Measurements from ENCODE around the gene FKBP14.
A peak's percentile ranks its signal among the peaks of the same experiment; 100 is the strongest.

The FKBP14 gene

DNA sequence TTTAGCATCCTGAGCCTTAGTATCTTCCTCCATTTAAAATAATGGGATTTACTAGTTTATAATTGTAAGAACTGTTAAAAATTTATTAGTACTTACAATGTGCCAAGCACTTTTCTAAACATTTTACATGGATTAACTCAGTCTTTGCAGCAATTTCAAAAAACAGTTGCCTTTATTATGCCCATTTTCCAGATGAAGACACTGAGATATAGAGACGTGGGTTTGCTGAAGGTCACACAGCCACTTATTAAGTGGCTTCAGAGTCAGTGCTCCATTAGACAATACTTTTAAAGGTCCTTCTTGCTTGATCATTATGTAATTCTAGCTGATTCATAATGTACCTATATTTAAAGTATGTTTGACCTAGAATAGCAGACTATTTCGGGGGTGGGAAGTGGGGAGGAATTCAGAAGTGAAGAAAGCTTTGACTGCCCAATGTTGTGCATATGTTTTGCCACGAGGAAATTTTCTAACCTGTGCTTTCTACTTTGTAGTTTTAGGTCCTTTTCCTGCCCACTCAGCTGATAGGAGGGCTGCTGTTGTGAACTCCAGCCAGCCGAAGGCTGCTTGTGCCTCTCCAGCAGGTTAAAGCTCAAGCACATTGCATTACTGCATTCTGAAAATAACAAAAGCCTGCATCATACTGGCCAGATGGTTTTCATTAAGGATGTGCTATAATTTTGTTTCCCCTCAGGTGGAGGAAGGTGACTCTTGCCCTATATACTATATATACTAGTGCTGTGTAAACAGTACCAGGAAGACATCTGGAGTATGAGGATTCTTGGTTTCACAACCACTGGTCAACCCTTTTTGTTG is 6.0 kb upstream of the FKBP14 start:
- DNase-seq, result no peak

DNA sequence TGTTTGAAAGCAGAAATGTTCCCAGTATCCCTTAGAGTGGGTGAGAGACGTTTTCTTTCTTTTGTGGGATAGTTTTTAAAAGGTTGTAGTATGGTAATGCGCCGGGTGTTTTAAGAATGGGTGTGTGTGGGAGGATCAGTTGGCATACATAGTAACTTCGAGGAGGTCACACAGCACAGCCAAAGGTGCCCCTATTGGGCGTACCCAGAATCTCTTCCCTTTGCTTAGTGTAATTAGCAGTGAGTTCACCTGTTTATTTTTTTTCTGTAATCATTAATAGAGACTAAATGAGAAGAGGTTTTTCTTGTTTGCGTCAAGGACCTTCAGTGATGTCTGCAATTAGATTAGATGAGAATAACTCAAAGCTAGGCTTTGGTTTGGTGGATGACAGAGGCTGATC is 3.2 kb upstream of the FKBP14 start:
- DNase-seq, result no peak

DNA sequence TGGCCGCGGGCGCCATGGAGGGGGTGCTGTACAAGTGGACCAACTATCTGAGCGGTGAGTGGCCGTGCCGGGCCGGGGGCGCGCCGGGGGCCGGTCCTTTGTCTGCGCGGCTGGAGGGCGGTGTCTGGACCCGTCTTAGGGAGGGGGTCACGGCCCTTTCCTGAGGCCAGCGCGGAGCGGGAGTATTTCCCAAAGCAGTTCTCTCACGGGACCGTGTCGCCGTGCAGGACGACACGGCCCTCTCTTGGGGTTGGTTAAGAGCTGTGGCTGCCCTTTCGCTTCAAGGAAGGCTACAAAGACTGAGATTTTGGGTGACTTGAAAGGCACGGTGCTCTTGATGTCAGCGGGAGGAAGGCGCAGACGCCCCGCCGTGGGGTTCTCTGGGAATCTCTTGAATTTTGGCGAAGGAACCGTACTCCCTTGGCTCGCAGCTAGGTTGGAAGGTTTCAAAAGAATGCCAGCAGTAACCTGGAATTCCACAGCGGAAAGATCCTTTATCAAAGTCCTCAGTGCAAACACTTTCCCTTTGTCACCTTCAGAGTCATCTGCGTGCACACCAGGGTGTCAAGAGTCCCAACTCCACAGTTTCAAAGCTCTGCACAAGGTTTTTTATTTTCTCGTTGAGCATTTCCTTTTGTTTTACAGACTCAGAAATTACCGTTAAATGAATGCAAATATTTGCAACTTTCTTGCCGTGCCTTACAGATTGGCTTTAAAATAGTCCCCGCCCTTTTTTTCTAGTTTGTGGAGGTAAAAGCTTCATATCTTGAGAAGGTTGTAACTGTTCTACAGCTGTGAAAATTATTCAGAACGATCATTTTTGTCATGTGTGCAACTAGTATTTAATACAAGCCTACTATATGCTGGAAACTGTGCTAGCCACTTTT is 2.5 kb upstream of the FKBP14 start:
- peak; percentile 45 for DNase-seq

DNA sequence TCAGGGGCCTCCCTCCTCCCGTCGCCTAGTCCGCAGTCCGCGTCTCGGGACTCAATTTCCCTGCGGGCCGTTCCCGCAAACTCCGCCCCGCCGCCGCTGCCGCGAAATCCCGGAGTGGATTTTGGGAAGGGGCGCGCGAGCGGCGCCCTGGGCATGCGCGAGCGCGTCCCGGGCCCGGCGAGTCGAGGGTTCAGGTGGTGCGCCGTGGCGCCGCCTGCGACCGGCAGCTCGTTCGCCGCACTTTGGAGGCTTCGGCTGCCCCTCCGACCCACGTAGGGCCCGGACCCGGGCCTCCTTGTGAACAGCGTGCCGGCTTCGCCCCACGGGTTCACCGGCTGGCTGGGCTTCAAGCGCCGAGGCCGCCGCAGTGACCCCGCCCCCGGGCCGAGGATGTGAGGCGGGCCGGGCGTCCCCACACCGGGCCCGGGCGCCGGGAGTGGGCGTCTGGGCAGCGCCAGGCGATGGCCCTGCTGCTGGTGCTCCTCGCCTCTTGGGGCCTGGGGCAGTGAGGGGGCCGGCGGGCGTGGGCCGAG is 1.8 kb upstream of the FKBP14 start, which contains the start of gene PLEKHA8:
PLEKHA8 (plus strand) TSS at position 197 of the 533 bp plus-strand sequence. CDS start 351 bp downstream, outside the sequence.
- peak; percentile 82 for DNase-seq

DNA sequence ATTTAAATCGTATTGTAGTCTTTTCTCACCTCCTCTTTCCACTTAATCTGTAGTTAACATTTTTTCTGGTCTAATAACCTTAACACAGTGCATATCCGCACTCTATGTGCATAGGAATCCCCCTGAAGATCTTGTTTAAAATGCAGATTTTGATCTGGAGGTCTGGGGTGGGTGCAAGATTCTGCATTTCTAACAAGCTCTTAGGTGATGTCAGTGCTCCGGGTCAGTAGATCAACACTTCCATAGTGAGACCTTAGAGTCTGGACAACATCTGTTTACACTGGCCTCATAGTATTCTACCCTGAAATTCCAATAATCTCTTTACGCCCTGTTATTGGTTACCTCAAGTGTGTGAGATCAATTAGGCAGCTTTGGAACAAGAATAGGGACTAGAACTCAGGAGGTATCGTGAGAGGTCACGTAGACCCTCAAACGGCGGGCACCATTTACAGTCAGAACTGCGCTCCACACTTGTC is 1.3 kb upstream of the FKBP14 start:
- no peak for DNase-seq

DNA sequence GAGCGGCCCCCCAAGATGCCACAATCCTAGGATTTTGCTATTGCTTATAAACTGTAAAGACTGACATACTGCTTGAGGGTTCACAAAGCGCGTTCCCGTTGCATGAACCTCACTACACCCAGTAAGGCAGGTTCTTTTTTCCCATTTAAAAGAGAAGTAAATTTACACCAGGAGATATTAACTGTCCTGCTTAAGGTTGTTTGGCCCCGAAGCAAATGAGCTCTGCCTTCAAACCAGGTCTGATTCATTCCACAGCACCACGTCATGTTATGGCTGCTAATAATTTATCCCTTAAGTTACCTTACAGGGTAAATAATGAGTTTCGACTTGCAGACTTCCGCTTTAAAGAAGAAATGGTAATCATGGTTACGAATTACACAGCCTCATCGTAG is 559 bp upstream of the FKBP14 start:
- no peak for DNase-seq

DNA sequence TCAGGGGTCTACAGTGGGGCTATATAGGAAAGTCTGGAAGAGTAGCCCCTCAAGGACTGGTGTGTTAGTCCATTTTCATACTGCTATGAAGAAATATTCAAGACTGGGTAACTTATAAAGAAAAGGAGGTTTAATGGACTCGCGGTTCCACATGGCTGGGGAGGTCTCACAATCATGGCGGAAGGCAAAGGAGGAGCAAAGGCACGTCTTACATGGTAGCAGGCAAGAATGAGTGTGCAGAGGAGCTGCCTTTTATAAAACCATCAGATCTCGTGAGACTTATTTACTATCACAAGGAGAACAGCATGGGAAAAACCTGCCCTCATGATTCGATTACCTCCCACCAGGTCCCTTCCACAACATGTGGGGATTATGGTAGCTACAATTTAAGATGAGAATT is 3.0 kb downstream of the FKBP14 start:
- no peak for DNase-seq

DNA sequence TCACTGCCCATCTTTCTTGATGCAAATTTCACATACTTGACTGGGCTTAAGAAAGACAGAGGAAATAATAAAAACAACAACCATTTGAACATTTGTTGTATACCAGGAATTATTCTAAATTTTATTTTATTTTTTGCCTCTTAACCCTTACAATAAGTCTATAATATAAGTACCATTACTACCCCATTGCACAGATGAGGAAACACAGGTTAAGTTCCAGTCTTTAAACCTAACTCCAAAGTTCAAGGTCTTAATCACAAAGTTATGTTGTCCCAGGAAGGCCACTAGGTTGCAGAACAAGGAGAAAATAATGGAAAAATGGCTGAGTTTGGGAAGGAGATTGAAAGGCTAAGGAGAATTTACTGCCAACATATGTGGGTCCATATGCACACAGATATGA is 3.5 kb downstream of the FKBP14 start:
- DNase-seq, result no peak

DNA sequence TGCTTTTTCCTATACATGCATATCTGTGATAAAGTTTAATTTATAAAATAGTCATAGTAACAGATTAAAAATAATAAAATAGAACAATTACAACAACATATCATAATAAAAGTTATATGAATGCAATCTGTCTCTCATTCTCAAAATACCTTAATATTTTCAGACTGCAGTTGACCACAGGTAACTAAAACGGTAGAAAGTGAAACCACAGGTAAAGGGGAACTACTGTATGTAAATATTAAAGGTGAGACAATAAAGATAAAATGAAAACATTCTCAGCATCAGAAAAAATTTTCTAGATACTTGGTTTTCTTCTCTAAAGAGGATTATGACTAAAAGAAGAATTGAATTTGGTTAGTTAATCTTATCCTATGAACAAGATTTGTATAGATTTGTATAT is 6.0 kb downstream of the FKBP14 start:
- no peak for DNase-seq

DNA sequence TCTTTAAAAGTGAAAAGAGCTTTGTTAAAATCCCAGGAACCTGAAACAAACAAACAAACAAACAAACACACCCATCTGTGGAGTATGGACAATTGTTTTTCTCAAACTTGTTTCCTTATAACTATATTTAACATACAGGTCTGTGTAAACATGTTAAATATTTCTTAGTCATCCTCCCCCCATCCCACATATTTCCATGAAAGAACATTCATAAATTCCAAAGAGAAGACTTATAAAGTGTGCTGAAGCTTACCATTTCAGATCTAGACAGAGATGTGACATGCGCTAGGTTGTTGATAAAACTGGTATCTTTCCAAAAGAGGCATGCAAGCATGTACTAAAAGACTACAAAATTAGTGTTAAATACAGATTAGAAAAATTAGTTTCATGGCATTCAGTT is 6.5 kb downstream of the FKBP14 start:
- no peak for DNase-seq

DNA sequence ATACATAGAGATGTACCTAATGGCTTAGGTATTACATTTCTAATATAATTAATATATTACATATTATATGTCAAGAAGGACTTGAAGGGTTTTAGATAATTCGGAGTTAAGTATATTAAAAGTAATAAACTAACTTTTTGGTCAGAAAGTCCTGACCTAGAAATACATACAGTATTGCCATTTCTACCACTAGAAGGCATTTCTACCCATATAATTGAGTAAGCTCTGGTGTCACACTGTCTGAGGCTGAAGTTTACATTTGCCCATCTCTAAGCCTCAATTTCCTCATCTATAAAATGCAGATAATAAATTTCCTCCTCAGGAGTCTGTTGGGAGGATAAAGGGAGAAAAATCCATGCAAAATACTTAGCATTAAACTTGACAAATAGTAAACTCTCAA is 7.1 kb downstream of the FKBP14 start:
- DNase-seq, result no peak

DNA sequence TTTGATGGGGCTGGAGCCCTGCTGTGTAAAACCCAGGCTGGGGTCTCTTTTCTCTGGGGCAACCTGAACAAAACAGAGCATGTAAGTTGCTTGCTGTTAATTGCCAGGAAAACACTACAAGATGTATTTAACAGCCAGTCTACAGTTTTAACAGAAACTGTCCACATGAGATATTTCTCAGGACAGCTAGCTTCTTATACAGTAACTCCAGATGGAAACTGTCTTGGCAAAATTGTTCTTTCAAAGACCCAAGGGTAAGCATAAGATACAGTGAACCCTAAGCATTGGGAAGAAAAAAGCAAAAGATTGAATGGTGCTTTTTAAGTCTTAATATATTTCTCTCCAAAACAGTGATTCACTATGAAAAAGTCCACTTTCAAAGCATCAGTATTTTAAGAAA is 8.1 kb downstream of the FKBP14 start:
- DNase-seq, result no peak

DNA sequence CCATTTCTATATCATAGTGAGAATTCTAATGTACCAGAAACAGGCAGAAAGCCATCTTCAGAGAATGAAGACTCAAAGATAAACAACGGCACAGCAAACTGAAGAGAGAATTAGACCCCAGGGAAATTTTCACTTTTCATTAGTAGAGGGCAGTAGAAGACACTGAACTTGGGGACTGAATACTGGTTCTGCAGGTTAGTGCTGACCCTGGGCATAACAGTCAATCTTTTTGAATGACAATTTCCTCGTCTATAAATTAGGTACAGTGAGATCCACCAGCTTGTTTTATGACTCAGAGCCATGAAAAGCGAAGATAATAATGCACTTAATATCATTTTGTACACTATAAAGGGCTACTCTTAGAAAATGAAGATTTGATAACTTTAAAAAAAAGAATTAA is 13.7 kb downstream of the FKBP14 start:
- no peak for DNase-seq

DNA sequence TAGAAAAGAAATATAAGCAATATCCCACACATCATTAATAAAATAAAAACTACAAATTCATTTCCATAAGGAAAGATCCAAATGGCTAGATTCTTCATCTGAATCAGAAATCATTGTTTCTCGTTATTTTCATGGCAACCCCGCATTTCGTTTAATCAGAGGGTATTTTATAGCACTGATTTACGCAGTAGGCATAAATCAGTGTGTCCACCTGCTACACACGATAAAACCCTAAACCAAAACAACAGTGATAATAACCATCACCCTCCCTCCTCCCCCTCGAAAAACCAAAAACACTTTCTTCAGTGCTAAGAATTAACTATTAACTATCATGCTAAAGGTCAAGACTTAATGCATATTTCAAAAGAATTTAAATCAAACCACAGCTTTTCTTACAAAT is 16.5 kb downstream of the FKBP14 start:
- DNase-seq, result no peak

DNA sequence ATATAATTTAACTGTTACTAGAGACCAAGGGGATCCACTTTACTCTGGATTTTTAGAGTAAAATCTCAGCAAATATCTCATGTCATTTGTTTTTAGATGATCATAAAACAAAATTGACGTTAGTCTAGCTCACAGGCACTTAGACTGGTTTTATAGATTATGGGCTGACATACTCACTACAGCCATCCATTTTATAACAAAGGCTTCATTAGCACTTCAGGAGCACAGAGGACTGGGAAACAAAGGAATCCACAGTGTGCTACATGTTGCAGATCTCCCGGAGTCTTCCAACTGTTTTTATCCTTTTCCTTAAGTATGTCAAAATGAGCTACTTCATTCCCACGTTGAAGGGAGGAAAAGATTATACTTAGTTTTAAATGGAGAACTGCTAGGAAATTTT is 21.0 kb downstream of the FKBP14 start:
- DNase-seq, result no peak

DNA sequence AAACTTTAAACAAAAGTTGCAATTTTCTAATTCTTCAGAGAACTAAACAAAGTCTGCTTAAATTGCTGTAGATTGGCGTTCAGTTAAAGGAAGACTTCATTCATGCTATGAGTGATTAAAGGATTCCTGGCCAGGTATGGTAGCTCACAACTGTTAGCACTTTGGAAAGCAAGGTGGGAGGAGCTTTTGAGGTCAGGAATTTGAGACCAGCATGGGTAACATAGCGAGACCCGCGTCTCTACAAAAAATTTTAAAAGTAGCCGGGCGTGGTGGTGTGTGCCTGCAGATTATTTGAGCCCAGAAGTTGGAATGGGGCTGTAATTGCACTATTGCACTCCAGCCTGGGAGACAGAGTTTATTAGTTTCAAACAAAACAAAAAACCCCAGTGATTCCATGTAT is 23.4 kb downstream of the FKBP14 start:
- no peak for DNase-seq

DNA sequence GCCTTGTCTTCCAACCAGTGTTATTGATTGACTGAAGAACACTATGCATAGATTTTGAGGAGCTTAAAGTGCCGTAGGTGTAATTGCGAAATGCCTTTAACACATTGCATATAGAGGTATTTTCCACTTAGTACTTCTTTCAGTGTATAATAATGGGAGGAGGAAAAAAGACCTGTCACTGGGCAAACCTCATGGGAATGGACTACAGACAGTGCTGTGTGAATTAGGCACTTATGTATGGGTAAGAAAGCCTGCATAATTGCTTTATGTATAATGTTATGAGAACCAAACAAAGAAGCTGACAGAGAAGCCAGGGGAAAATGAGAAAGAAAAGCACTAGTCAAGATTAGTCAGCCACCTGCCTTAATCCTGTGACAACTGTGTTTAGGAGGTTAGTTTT is 24.5 kb downstream of the FKBP14 start:
- no peak for DNase-seq

DNA sequence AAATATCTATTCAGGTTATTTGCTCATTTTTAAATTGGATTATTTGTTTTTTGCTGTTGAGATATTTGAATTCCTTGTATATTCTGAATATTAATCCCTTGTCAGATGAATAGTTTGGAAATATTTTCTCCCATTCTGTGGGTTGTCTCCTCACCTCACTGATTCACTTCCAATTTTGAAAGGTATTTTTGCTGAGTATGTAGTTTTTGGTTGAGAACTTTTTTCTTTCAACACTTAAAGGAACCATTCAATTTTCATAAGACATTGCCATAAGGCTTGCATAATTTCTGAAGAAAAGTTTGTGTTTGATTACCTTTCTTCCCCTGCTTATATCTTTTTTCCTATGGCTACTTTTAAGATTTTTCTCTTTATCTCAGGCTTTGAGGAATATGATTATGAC is 28.0 kb downstream of the FKBP14 start:
- no peak for DNase-seq

DNA sequence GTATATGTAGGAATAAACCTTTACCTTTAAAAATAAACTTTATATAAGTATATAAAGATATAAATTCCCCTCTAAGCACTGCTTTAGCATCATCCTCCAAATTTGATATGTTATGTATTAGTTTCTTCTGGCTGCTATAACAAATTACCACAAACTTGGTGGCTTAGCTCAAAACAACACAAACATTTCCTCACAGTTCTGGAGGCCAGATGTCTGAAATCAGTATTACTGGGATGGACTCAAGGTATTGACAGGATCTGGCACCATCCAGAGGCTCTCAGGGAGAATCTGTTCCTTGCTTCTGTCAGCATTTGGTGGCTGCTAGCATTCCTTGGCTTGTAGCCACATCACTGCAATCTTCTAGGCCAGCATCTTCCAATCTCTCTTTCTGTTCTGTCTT is 30.2 kb downstream of the FKBP14 start:
- no peak for DNase-seq

DNA sequence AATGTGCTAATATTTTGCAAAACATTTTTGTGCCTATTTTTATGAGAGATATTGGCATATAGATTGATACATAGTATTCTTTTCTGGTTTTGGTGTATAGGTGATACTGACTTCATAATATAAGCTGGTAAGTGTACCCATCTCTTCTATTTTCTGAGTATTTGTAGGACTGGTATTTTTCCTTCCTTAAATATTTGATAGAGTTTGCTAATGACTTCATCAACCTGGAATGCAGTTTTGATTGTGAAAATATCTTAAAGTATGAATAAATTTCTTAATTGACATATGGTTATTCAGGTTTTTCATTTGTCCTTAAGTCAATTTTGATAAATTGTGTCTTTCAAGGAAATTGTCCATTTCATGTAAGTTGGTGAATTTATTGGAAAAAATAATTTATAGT is 30.9 kb downstream of the FKBP14 start:
- no peak for DNase-seq

DNA sequence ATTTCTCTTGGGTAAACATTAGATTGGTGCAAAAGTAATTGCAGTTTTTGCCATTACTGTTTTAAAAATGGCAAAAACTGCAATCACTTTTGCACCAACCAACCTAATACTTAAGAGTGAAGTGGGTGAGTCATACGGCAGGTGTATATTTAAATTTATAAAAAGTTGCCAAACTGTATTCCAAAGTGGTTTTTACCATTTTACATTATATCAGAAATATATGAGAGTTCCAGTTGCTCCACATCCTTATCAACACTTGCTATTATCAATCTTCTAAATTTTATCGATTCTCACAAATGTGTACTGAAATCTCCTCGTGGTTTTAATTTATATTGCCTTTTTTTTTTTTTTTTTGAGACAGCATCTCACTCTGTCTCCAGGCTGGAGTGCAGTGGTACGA is 33.4 kb downstream of the FKBP14 start:
- no peak for DNase-seq

DNA sequence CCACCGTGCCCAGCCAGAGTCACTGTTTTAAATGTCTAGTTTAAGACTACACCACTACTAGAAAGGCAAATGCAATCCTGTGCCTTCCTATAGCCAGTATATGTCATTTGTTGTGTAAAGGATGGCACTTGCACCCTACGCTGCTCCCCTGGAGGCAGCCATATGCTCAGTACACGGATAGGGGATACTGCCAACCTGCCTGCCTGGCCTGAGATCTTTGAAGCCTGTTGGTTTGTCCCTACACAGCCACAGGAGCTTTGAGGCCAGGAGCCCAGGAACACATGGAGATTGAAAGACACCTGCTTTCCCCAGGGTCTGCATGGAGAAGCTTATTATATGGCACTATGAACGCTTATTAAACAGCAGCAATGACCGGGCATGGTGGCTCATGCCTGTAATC is 34.6 kb downstream of the FKBP14 start:
- DNase-seq, result no peak

DNA sequence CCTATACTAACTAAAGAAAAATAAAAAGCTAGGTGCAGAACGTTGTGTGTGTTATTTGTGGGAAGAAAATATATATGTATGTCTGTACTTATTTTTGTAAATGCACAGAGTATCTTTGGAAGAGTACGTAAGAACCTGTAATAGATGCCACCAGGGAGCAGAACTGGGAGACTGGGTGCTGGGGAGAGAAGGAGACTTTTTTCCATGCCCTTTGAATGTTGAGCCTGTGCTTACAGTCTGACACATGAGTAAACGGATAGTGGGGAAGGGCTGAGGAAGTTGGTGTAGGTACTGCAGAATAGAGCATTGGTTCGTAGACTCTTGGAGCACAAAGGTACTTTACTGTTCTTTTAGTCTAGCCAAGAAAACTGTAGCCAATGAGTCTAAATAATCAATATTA is 35.6 kb downstream of the FKBP14 start:
- DNase-seq, result no peak
